HEK293T (cell line): ENCODE results near the gene PLAC8L1.
A peak's percentile ranks its signal among the peaks of the same experiment; 100 is the strongest.

Experiments
- CTCF ChIA-PET: fragments of 350-600 bp; formaldehyde crosslinking; extraction: SDS; loops from one replicate; lab custom pipeline; 2021; ENCODE audit warnings: antibody characterized with exemption, inconsistent platforms; lab: Yijun Ruan, JAX
- POLR2A ChIA-PET: fragments of 350-600 bp; formaldehyde crosslinking; extraction: SDS; loops from one replicate; lab custom pipeline; 2020; ENCODE audit warnings: antibody characterized with exemption, inconsistent platforms; lab: Yijun Ruan, JAX
- DNase-seq: peaks from one replicate; pipeline ENCODE4 v3.0.0; 2012; ENCODE audit warnings: mixed read lengths; ENCODE audit errors: extremely low spot score
- ARNT ChIP-seq: fragments of 450-650 bp; IDR thresholded peaks from 2 replicates; pipeline ENCODE4 v1.6.1; 2017; ENCODE audit warnings: mild to moderate bottlenecking
- BHLHE40 ChIP-seq: fragments of 450-650 bp; IDR thresholded peaks from 2 replicates; pipeline ENCODE4 v1.6.1; 2016; ENCODE audit warnings: mild to moderate bottlenecking, moderate library complexity, borderline replicate concordance
- CTBP1 ChIP-seq: fragments of 450-650 bp; IDR thresholded peaks from 2 replicates; pipeline ENCODE4 v1.6.1; 2016; ENCODE audit warnings: borderline replicate concordance
- ELF4 ChIP-seq: fragments of 450-650 bp; IDR thresholded peaks from 2 replicates; pipeline ENCODE4 v1.6.1; 2017; ENCODE audit warnings: antibody characterized with exemption
- FOXA1 ChIP-seq: fragments of 450-650 bp; IDR thresholded peaks from 2 replicates; pipeline ENCODE4 v1.6.1; 2016; ENCODE audit warnings: mild to moderate bottlenecking
- FOXK2 ChIP-seq: fragments of 450-650 bp; IDR thresholded peaks from 2 replicates; pipeline ENCODE4 v1.6.1; 2016; ENCODE audit warnings: mild to moderate bottlenecking
- FOXM1 ChIP-seq: fragments of 450-650 bp; IDR thresholded peaks from 2 replicates; pipeline ENCODE4 v1.6.1; 2017; ENCODE audit warnings: mild to moderate bottlenecking, borderline replicate concordance
- HDGF ChIP-seq: fragments of 450-650 bp; IDR thresholded peaks from 2 replicates; pipeline ENCODE4 v1.6.1; 2017; ENCODE audit warnings: antibody characterized with exemption, borderline replicate concordance
- L3MBTL2 ChIP-seq: fragments of 450-650 bp; conservative IDR thresholded peaks from 2 replicates; pipeline ENCODE4 v1.6.1; 2016; ENCODE audit warnings: mild to moderate bottlenecking
- LEF1 ChIP-seq: fragments of 450-650 bp; IDR thresholded peaks from 2 replicates; pipeline ENCODE4 v1.6.1; 2017; ENCODE audit warnings: mild to moderate bottlenecking, borderline replicate concordance
- NFRKB ChIP-seq: fragments of 450-650 bp; IDR thresholded peaks from 2 replicates; pipeline ENCODE4 v1.6.1; 2016; ENCODE audit warnings: mild to moderate bottlenecking, moderate library complexity
- SP1 ChIP-seq: fragments of 450-650 bp; IDR thresholded peaks from 2 replicates; pipeline ENCODE4 v1.6.1; 2017
- SUZ12 ChIP-seq: fragments of 450-650 bp; IDR thresholded peaks from 2 replicates; pipeline ENCODE4 v1.6.1; 2016; ENCODE audit warnings: mild to moderate bottlenecking
- TARDBP ChIP-seq: fragments of 450-650 bp; IDR thresholded peaks from 2 replicates; pipeline ENCODE4 v1.6.1; 2016
- ZNF384 ChIP-seq: fragments of 450-650 bp; IDR thresholded peaks from 2 replicates; pipeline ENCODE4 v1.6.1; 2016
- TF ChIP-seq, protein P1 (sequence below): fragments of 450-650 bp; IDR thresholded peaks from 2 replicates; pipeline ENCODE4 v1.6.1; 2016

Gene PLAC8L1

DNA sequence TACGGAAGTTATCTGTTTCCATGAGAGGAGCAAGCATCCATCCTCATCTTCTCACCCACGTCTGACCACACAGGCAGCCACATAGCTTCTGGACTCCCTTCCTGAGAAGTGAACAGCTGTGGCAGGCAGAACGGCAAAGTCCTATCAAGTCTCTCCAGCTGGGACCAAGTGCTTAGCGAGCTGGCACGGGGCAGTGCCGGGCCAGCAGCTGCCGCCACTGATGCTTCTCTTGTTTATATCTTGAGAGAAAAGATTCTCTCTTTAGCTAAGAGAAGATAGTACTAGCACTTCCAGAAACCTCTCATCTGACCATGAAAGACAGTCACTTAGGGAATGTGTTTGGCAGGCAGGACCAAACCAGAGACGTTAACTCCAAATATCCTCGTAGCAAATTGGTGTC is 37.2 kb downstream of the PLAC8L1 start:
- CTCF ChIA-PET = interaction anchor here (1.1 kb wide), 1 partner anchor 27 kb away, joined by 4 read pairs; no protein-coding TSS in a partner anchor

GRCh38 chr5:146066968-146067367 is 38.4 kb downstream of the PLAC8L1 start:
- TF ChIP-seq TARDBP = no peak
- no peak for TF ChIP-seq FOXM1
- no peak for DNase-seq
- POLR2A ChIA-PET = no interaction called here
- CTCF ChIA-PET = interaction anchor here (0.6 kb wide), 1 partner anchor 8 kb away, joined by 4 read pairs; no protein-coding TSS in a partner anchor

More for the DNA sequence above, 37.2 kb downstream of the PLAC8L1 start:
- DNase-seq = no peak
- TF ChIP-seq HDGF = no peak
- no peak for TF ChIP-seq ELF4
- no peak for TF ChIP-seq FOXA1
- TF ChIP-seq TARDBP = no peak
- TF ChIP-seq BHLHE40 = no peak
- TF ChIP-seq ARNT = no peak
- TF ChIP-seq, protein P1, sequence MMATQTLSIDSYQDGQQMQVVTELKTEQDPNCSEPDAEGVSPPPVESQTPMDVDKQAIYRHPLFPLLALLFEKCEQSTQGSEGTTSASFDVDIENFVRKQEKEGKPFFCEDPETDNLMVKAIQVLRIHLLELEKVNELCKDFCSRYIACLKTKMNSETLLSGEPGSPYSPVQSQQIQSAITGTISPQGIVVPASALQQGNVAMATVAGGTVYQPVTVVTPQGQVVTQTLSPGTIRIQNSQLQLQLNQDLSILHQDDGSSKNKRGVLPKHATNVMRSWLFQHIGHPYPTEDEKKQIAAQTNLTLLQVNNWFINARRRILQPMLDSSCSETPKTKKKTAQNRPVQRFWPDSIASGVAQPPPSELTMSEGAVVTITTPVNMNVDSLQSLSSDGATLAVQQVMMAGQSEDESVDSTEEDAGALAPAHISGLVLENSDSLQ = no peak
- POLR2A ChIA-PET = no interaction called here

DNA sequence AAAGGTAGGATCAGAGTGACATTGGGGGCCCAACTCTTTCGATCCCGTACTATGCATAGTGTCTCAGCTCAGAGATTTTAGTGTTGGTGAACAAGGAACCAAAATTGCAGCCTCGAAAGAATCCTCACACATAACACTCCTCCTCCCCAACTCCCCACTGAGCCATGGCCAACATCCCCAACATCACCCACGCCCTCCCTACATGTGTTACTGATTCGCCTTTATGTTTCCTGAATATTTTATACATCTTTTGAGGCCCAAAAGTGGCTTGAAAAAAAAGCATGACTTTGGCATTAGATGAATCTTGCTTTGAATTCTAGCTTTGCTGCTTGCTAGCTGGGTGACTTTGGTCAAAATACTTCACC is 45.2 kb downstream of the PLAC8L1 start:
- no peak for DNase-seq
- no peak for TF ChIP-seq ZNF384
- no peak for TF ChIP-seq ELF4
- TF ChIP-seq SP1 = no peak
- TF ChIP-seq LEF1 = no peak
- no peak for TF ChIP-seq FOXA1
- POLR2A ChIA-PET = no interaction called here
- CTCF ChIA-PET = no interaction called here

DNA sequence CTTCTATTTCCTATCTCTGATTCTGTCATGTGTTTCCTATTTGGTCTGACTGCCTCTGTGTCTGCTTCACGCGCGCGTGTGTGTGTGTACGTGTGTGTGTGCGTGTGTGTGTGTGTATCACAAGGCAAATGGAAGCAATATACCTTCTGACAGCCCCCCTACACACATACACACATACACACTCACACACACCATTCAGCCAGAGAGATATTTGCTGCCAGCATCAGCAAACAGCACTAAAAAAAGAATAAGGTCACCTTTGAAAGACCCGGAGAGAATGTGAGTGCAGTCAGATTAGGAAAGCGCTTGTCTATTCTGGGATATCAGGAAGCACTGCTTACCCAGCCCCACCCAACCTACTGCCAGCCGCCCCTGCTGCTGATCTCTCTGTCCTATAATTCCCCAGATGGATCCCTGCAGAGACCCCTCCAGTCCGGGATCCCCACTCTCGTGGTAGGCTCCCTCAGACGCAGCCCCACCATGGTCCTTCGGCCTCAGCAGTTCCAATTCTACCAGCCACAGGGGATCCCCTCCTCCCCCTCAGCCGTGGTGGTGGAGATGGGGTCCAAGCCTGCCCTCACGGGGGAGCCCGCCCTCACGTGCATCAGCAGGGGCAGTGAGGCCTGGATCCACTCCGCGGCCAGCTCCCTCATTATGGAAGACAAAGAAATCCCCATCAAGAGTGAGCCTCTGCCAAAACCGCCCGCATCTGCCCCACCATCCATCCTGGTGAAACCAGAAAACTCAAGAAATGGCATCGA is 45.7 kb downstream of the PLAC8L1 start:
- no peak for DNase-seq
- TF ChIP-seq SUZ12 = no peak
- no peak for TF ChIP-seq HDGF
- no peak for TF ChIP-seq TARDBP
- no peak for TF ChIP-seq LEF1
- TF ChIP-seq L3MBTL2 = no peak
- TF ChIP-seq FOXK2 = no peak
- no peak for TF ChIP-seq FOXM1
- TF ChIP-seq, protein P1 = no peak
- TF ChIP-seq ZNF384 = no peak
- no peak for TF ChIP-seq FOXA1
- TF ChIP-seq NFRKB = no peak
- TF ChIP-seq ARNT = no peak
- TF ChIP-seq CTBP1 = no peak
- no peak for TF ChIP-seq ELF4
- TF ChIP-seq SP1 = no peak
- no peak for TF ChIP-seq BHLHE40
- ChIA-PET CTCF (no interaction called here), POLR2A (no interaction called here)

DNA sequence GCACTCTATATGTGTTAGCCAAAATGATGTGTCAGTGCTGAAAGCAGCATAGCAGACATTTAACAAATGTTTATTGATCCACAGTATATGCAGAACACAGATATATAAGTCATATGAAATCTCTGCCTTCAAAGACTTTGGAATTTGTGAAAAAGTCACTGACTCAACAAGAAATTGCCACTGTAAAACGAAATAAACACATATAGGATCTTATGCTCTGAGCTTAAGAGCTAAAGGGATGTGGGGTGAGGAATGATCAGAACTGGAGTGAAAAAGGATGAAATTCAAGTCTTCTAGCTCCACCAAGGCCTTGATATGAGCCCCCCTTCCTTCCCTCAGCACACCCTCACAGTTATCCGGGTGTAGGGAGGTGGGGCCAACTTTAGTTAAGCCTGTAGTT is 49.9 kb downstream of the PLAC8L1 start:
- ChIA-PET POLR2A (no interaction called here), CTCF (no interaction called here)
- TF ChIP-seq CTBP1 = no peak
- no peak for TF ChIP-seq SP1
- no peak for TF ChIP-seq HDGF
- no peak for TF ChIP-seq FOXM1
- TF ChIP-seq NFRKB = no peak
- no peak for TF ChIP-seq BHLHE40
- no peak for TF ChIP-seq LEF1
- TF ChIP-seq L3MBTL2 = no peak
- no peak for TF ChIP-seq ELF4
- TF ChIP-seq FOXA1 = no peak
- no peak for TF ChIP-seq ZNF384
- TF ChIP-seq SUZ12 = no peak
- no peak for TF ChIP-seq FOXK2
- TF ChIP-seq ARNT = no peak
- TF ChIP-seq TARDBP = no peak
- TF ChIP-seq, protein P1 = no peak
- no peak for DNase-seq

DNA sequence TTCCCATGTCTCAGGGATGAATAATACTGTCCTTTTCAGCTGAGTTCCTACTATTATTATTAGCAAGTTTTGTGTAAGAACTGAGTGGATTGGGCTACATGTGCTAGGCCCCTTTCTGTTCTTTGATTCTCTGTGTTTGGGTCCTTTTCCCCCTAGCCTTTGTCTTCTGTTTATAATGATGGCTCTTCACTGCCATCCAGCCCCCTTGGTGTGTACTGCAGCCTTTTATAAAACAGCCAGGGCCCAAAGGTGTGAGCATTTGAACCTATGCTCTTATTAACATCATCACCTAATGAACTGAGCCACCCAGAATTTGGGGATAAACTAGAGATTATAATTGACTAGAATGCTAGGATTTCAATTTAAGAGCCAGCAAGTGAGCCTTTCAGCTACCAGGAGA is 52.6 kb downstream of the PLAC8L1 start:
- no peak for TF ChIP-seq CTBP1
- no peak for TF ChIP-seq TARDBP
- no peak for TF ChIP-seq SUZ12
- DNase-seq = peak; percentile 32
- ChIA-PET POLR2A (no interaction called here), CTCF (interaction anchor here (1.2 kb wide), 1 partner anchor 10 kb away, joined by 4 read pairs; no protein-coding TSS in a partner anchor)

GRCh38 chr5:146051678-146052077 is 53.7 kb downstream of the PLAC8L1 start:
- POLR2A ChIA-PET = no interaction called here
- no peak for TF ChIP-seq ELF4
- no peak for TF ChIP-seq TARDBP
- TF ChIP-seq, protein P1 = no peak
- TF ChIP-seq BHLHE40 = no peak
- no peak for TF ChIP-seq LEF1
- TF ChIP-seq NFRKB = no peak
- TF ChIP-seq HDGF = no peak
- CTCF ChIA-PET = interaction anchor here (1.1 kb wide), 1 partner anchor 11 kb away, joined by 9 read pairs; no protein-coding TSS in a partner anchor
- no peak for DNase-seq
